ENCODE results near the gene HDHD5.

The HDHD5 gene

GRCh38 chr22:17158568-17159503 is at the start of gene HDHD5:
TSS of gene HDHD5 (minus strand) at chr22:17159277. CDS start at chr22:17159251, 26 bp downstream.
- no peak for TF ChIP-seq CTCF (conservative IDR thresholded peaks at IDR 0.05)
- H3K27ac ChIP-seq, result peak within 1 kb of the TSS; percentile 96

- TF ChIP-seq CTCF (conservative IDR thresholded peaks at IDR 0.05), result peak; percentile 64
- H3K27ac ChIP-seq, result no peak overlapping the region
These were observed 46.4 kb upstream of the HDHD5 start for GRCh38 chr22:17205432-17205831.

DNA sequence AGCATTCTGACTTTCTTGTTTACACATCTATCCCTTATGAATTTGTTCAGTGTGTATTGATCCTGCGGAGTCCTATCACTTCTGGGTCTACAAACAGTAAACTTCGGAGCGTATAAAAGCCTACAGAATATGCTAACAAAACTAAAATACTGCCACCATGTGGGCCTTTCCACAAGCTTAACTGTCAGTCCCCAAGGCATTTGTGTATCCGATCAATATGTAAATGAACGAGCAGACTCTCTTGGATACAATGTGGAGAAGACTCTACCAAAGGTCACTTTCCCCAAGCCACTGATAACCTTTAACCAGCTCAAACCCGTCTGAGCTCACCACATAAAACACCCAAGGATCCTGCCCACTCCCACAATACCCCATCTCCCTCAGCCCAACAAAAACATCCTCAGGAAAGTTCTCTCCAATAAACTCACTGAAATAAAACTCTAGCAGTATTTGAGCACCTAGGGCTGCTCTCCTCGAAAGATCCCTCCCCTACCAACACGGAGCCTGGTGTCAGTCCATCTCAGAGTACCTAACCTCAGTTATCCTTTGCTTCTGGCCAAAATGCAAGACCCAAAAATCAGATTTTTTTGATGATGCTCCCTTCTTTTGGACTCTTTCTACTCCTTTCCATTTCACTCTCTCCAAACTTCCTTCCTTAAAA is 42.3 kb upstream of the HDHD5 start:
- TF ChIP-seq CTCF (conservative IDR thresholded peaks at IDR 0.05), result peak; percentile 71
- no peak overlapping the region for H3K27ac ChIP-seq

- H3K27ac ChIP-seq, result no peak overlapping the region
- TF ChIP-seq CTCF (conservative IDR thresholded peaks at IDR 0.05), result no peak
These were observed 40.1 kb upstream of the HDHD5 start for GRCh38 chr22:17199003-17199731.

DNA sequence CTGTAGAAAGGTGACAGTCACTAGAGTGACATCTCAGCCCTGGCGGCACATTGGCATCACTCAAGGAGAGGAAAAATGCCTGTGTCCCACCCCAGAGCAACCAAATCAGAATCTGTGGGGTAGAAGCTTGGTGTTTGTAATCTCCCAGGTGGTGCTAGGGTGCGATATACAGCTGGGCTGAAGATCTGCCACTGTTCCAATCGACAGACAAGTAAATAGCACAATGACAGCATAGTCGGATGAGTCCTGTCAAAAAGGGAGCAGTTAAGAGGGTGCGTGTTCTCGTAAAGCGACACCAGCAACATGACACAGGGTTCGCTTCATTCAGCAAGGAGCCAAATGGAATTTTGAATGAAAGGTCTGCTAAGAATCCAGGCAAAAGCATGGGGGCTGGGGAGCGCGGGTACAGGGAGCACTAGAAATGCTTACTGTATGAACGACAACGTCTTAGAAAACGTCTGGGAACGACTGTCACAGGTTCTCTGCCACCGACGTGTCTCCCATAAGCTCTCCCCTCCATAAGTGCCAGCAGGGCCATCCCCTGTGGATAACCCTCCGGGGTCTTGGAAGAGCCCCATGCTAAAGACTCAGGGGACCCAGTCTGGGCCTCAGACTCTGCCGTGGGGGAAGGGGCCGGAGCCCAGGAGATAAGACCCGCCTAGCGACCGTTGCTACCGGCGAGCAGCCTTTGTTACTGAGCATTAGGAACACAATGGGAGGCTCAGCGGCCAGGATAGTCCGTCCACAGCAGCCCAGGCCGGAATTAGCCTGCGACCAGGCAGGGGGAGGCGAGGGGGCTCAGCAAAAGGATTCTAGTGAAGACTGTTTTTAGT is 39.3 kb upstream of the HDHD5 start:
- no peak overlapping the region for H3K27ac ChIP-seq

GRCh38 chr22:17194213-17194612 is 35.1 kb upstream of the HDHD5 start:
- H3K27ac ChIP-seq, result no peak overlapping the region
- no peak for TF ChIP-seq CTCF (conservative IDR thresholded peaks at IDR 0.05)

More for the DNA sequence above, 39.3 kb upstream of the HDHD5 start:
- no peak for TF ChIP-seq CTCF (conservative IDR thresholded peaks at IDR 0.05)

All from VCaP (cell line).